Measurements from ENCODE around the gene VANGL1. TPM values are rescaled to one million over a fixed set of nuclear protein-coding genes. Genes with fewer than 3 reads are reported as not detected.

VANGL1 gene
- total and polyA plus RNA-seq, 12 donors = 2.0 to 19.1 (median 10.6) TPM

DNA sequence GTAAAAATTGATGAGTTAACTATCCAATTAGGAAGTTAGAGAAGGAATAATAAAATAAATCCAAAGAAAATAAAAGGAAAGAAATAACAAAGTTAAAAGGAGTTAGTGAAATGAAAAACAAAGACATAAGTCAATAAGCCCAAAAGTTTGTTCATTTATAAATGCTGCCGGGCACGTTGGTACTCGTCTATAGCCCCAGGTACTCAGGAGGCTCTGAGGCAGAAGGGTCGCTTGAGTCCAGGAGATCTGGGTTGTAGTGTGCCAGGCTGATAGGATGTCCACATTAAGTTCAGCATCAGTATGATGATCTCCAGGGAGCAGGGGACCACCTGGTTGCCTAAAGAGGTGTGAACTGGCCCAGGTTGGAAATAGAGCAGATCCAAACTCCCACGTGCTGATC, 35.5 kb upstream of the VANGL1 start:
- intact Hi-C loops (cut with DNase I) = loop anchor here in 1 of 2 donors (2.0 to 5.0 kb wide), 2 partner anchors 101 to 166 kb away; no protein-coding TSS in a partner anchor
- no peaks in the 10 kb centered on the region for H3K9me3 ChIP-seq (replicated peaks in 1 of 3)
- DNase-seq = no peak
- TF ChIP-seq, protein P1, sequence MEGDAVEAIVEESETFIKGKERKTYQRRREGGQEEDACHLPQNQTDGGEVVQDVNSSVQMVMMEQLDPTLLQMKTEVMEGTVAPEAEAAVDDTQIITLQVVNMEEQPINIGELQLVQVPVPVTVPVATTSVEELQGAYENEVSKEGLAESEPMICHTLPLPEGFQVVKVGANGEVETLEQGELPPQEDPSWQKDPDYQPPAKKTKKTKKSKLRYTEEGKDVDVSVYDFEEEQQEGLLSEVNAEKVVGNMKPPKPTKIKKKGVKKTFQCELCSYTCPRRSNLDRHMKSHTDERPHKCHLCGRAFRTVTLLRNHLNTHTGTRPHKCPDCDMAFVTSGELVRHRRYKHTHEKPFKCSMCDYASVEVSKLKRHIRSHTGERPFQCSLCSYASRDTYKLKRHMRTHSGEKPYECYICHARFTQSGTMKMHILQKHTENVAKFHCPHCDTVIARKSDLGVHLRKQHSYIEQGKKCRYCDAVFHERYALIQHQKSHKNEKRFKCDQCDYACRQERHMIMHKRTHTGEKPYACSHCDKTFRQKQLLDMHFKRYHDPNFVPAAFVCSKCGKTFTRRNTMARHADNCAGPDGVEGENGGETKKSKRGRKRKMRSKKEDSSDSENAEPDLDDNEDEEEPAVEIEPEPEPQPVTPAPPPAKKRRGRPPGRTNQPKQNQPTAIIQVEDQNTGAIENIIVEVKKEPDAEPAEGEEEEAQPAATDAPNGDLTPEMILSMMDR (IDR thresholded peaks at IDR 0.05) = no peak
- no peak for TF ChIP-seq POLR2A (IDR thresholded peaks at IDR 0.05)
- H3K4me1 ChIP-seq (replicated peaks in 1 of 2) = no peaks in the 10 kb centered on the region
- H3K27me3 ChIP-seq = no peaks in the 10 kb centered on the region
- 65 to 81% (median 69%) methylated on average over 5 of the region's 5 CpGs for WGBS, 4 donors
- H3K4me3 ChIP-seq = no peak overlapping the region
- H3K36me3 ChIP-seq (replicated peaks in 1 of 2) = no peaks in the 10 kb centered on the region
- H3K27ac ChIP-seq = no peak overlapping the region

DNA sequence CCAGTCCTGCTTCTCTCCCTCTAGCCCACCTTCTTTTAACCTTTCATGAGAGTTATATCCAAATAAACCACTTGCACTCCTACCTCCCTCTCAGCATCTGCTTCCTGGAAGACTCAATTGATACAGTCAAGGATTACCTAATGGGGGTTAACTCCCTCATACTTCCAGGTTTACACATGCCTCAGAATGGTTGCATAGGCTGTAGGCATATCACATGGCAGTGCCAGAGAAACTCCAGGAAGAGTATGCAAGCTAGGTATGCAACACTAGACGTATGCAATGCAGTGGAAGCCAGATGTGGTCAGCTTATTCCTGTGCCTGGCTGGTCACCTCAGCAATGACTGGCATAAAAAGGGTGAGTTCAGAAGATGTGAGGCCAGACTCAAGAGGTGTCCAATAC, 32.7 kb upstream of the VANGL1 start:
- no peak for DNase-seq
- 45 to 83% (median 78%) methylated on average over 1 of the region's 1 CpG for WGBS, 4 donors
- intact Hi-C loops (cut with DNase I) = loop anchor here in 1 of 2 donors (5.0 kb wide), 1 partner anchor 98 kb away; no protein-coding TSS in a partner anchor

DNA sequence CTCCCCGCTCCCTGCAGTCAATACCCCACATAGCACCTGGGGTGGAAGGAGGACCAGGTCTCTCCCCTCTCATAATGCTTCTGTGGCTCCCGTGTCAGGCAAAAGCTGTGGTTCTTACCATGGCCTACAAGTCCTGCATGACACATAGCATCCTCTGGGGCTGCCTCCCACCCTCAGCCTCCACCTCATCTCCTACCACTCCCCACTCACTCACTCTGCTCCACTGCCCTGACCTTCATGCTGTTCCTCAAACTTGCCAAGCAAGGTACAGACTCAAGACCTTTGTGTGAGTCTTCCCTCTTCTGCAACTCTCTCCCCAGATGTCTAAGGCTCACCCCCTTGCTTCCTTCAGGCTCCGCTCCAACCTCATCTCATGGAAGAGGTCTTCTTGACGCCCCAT, 28.0 kb upstream of the VANGL1 start:
- no peaks in the 10 kb centered on the region for H3K36me3 ChIP-seq (replicated peaks in 1 of 2)
- H3K27ac ChIP-seq = no peak overlapping the region
- no peaks in the 10 kb centered on the region for H3K4me1 ChIP-seq (replicated peaks in 1 of 2)
- no peak for TF ChIP-seq POLR2A (IDR thresholded peaks at IDR 0.05)
- TF ChIP-seq, protein P1 (IDR thresholded peaks at IDR 0.05) = no peak
- no peak for DNase-seq
- no peak overlapping the region for H3K4me3 ChIP-seq
- intact Hi-C loops (cut with DNase I) = loop anchor here in 1 of 2 donors (10.0 kb wide), 1 partner anchor 91 kb away; no protein-coding TSS in a partner anchor
- no peaks in the 10 kb centered on the region for H3K27me3 ChIP-seq
- WGBS, 4 donors = 66 to 92% (median 82%) methylated on average over 4 of the region's 4 CpGs
- no peaks in the 10 kb centered on the region for H3K9me3 ChIP-seq (replicated peaks in 1 of 3)

More for the DNA sequence above, 32.7 kb upstream of the VANGL1 start:
- TF ChIP-seq, protein P1 (IDR thresholded peaks at IDR 0.05) = no peak
- TF ChIP-seq POLR2A (IDR thresholded peaks at IDR 0.05) = no peak
- Histone ChIP-seq H3K27ac (no peak overlapping the region), H3K27me3 (no peaks in the 10 kb centered on the region), H3K9me3 (replicated peaks in 1 of 3) (no peaks in the 10 kb centered on the region), H3K4me1 (replicated peaks in 1 of 2) (no peaks in the 10 kb centered on the region), H3K36me3 (replicated peaks in 1 of 2) (no peaks in the 10 kb centered on the region), H3K4me3 (no peak overlapping the region)

DNA sequence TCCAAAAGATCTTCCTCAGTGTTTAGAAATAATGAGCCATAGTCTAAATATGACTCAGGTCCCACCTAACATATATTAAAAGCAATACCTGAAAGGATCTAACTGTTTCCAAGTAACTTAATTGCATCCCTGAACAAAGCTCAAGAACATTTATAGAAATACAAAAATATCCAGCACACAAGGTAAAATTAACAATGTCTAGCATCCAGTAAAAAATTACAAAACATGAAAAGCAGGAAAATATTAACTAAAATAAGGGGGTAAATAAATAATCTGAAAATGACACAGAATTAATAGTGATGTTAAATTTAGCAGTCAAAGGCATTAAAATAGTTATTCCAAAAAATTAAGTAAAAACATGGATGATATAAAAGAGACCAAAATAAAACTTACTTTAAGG, 21.3 kb upstream of the VANGL1 start:
- no peaks in the 10 kb centered on the region for H3K27me3 ChIP-seq
- TF ChIP-seq POLR2A (IDR thresholded peaks at IDR 0.05) = no peak
- no peaks in the 10 kb centered on the region for H3K4me1 ChIP-seq (replicated peaks in 1 of 2)
- peaks cover 0 to 4% (median 0%) of the 10 kb centered on the region in 3 donors for H3K9me3 ChIP-seq (replicated peaks in 1 of 3)
- no peaks in the 10 kb centered on the region for H3K36me3 ChIP-seq (replicated peaks in 1 of 2)
- no peak for DNase-seq
- intact Hi-C loops (cut with DNase I) = no loop called here
- no peak overlapping the region for H3K4me3 ChIP-seq
- no peak overlapping the region for H3K27ac ChIP-seq

DNA sequence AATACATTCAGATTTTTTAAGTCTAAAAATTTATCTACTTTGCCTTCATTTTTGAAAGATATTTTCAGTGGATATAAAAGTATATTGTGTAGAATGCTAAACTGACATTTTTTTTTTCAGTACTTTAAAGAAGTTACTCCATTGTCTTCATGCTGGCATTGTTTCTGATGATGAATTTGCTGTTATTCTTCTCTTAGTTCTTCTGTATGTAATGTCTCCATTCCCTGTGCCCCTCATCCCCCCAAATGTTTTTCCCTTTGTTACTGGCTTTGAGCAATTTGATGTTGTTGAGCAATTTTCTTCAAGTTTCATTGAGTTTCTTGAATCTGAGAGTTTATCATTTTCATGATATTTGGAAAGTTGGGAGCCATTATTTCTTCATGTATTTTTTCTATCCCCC, 20.8 kb upstream of the VANGL1 start:
- H3K4me3 ChIP-seq = no peak overlapping the region
- H3K27ac ChIP-seq = no peak overlapping the region
- no peak for TF ChIP-seq POLR2A (IDR thresholded peaks at IDR 0.05)
- TF ChIP-seq, protein P1 (IDR thresholded peaks at IDR 0.05) = no peak
- no peaks in the 10 kb centered on the region for H3K4me1 ChIP-seq (replicated peaks in 1 of 2)
- peaks cover 0 to 4% (median 0%) of the 10 kb centered on the region in 3 donors for H3K9me3 ChIP-seq (replicated peaks in 1 of 3)
- no peaks in the 10 kb centered on the region for H3K27me3 ChIP-seq
- H3K36me3 ChIP-seq (replicated peaks in 1 of 2) = no peaks in the 10 kb centered on the region
- intact Hi-C loops (cut with DNase I) = no loop called here
- DNase-seq = no peak

Measured in adrenal gland (tissue), 12 donors.